Left ventricle myocardium superior (tissue), 1 donor: ENCODE measurements around the gene SFTPD. TPM values are rescaled to one million over a fixed set of nuclear protein-coding genes. Genes with fewer than 3 reads are reported as not detected.

ENCODE experiments used
- ATAC-seq: fragments of 200-7000 bp; cut with Tn5 transposase; one replicate; pipeline ENCODE4 v1.9.1; 2020; ENCODE audit warnings: mild to moderate bottlenecking, moderate library complexity
- DNase-seq: peaks from one replicate; pipeline ENCODE4 v3.0.0-alpha.2; 2020
- intact Hi-C: fragments of 100-400 bp; cut with micrococcal nuclease; formaldehyde crosslinking; loops from one replicate; pipeline ENCODE4 v1.11.0; 2022
- total RNA-seq: library from RNA; stranded (reverse); fragmentation: NEBNext Ultra II Directional; extraction: Animal tissue kit (Norgen Biotek cat#: 25700); gene quantifications from one replicate; pipeline ENCODE4 v1.2.1, GENCODE V29; 2021
- donor health status: DM: no; HTN: yes; CAD: no; lungs with severe emphysema.

The SFTPD gene
- total RNA-seq, 1 donor from 2014 or later: 0.69 TPM

DNA sequence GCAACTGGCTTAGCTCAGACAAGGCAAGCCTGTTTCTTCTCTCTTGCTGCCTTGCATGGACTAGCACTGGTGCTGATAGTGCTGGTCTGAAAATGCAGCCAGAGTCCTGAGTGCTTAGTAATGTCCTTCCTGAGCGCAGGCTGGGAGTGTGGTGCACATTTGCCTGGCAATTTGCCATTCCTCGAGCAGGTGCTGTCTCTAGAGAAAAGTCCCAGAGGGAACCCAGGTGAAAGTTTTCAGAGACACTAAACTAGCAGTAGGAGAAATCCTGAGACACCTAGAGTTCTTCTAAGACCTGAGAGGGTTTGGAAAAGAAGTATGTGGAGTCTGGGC, 1.9 kb downstream of the SFTPD start:
- peak; percentile 50 for ATAC-seq
- intact Hi-C loops: no loop called here
- no peak for DNase-seq

DNA sequence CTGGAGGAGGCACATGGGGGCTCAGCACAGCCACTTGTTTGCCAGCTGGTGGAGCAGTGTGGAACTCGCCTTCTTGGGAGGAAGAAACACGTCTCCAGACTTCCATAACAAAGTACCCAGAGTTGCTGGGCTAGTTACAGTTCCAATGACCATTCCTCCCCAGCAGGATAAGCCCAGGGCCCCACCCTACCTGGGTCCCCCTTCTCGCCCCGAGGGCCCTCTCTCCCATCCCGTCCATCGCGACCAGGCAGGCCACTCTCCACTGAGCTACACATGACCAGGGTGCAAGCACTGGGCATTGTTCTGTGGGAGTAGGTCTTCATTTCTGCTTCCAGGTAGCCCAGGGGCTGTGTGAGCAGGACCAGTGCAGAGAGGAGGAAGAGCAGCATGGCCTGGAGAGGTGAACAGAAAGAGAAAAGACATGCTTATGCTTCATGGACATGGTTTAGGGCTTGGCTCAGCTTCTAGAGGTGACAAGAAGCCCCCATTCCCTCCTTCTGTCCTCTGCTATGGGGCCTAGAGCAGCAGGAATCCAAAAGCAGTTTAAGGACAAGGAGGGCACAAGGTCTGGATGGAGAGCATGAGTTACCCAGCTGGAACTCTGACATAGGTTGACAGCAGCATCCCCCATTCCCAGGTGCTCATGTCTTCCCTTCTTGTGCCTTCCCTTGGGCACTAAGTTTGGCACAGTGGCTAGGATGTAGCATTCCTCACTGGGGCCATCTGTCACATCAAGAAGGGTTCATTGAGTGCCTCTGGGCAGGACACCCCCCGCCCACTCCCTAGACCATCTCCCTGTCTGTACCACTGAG, 2.4 kb downstream of the SFTPD start:
- DNase-seq (no peak), ATAC-seq (no peak)
- intact Hi-C loops: no loop called here

DNA sequence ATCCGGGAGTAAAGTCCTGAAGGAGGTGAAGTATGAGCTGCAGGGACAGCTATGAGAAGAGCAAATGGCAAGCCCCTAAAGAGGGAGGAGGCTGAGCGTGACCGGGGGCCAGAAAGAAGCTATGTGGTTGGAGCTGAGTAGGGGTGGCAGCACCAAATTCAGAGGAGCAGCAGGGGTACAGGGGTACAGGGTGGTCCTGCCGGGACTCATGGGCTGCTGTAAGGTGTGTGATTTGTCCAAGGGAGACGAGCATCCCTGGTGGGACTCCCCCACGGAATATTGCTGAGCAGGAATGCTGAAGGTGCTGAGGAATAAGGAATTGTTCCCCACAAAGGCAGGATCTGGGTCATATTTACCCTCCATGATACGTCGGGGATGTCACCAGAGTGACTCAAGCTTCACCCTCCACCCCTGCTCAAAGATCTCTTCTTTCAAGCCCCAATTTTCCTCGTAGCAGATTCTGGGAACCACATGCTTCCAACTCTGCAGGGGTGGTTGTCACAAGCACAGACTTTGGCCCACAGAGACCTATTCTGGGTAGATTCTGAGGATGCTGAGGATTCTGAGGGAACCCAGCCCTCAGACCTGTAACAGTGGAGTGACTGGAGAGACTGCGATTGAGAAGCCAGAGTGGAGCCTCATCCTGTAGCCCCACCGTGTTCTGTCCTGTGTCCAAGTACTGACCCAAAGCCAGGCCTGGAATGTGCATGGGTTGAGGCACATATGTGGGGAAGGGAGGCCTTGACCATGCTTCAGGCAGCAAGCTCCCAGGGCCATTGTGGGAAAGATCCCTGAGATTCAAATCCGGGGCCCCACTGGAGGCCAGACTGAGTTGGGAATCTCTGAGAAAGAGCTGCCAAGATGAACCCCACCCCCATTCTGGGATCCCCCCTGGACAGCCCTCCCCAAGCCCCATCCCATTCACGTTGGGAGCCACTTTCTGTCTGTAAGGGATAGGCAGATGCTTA, 4.2 kb downstream of the SFTPD start:
- intact Hi-C loops: no loop called here
- DNase-seq: no peak
- ATAC-seq: no peak

DNA sequence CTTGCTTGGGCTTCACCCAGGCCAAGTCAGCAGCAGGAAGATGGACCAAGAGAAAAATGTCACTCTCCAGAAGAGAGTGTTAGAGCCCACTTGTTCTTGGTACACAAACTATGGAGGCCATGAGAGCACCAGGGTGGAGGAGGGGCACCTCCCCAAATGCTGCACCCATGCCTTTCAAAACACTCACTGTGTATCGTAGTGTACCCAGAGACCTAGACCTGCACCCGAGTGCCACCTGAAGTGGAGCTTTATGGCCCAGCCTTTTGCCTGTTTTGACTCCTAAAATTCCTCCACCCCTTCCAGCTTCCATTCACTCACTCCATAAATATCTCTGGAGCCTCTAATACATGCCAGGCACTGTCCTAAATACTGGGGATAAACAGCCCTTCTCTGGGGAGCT, 5.0 kb downstream of the SFTPD start:
- intact Hi-C loops: no loop called here
- ATAC-seq: no peak
- DNase-seq: no peak

DNA sequence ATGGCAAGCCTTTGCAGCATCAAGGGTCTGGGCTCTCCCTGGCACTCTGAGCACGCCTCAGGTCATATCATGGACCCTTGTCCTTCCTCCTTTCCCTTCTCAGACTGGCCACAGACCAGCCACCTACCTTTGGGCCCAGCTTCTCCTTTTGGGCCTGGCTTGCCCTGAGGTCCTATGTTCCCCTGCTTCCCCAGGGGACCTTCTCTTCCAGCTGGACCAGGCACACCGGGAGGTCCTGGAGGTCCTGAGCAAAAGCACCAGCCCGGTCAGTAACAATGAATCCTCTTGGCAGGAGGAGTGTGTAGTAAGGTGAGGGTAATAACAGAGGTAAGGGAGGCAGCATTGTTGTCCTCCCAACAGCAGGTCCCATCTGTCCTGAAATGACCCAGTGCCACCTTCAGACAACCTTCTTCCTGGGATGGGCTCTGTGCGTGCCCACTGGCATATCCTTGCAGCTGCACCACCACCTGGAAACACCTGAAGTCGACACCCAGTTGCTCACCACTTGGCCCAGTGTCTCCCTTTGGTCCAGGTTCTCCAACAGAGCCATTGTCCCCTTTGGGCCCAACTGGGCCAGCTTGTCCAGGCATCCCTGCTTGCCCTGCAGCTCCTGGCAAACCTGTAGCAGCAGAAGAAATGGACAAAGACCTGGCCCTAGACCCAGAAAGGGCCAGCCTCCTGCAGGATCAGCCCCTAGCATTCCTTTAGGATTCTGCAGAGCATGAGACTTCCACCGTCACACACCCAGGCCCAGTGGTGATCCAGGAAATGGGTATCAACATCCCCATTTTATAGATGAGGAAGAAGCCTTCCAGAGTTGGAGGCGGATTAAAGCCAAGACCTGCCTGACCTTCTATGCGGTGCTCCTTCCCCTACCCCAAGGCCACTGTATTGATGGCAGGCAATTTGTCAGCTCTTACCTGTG, 6.4 kb downstream of the SFTPD start:
- intact Hi-C loops: no loop called here
- no peak for DNase-seq
- ATAC-seq: no peak

DNA sequence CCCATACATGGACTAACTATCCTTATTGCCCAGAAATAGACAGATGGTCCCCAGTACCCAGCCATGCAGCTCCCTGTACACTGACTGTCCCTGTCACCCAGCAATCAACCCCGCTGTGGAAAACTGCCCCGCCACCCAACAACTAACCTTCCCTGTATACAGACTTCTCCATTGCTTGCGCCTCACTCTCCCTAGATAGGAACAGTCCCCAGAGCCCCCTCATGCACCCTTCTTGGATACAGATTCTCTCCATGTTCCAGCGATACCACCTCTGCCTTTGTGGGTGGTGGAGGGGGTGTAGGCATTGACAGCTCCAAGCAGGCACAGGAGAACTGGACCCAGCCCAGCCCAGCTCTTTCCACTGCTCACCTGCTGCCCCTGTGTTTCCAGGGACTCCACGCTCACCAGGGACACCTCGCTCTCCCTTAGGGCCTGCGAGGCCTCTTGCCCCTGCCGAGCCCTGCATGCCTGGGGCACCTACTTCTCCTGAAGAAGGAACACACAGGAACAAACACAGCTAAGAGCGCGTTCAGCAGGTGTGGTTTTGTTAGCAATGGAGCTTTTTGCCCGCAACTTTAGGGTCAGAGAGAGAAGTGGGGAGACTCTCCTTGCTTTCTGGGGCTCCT, 7.2 kb downstream of the SFTPD start:
- no peak for ATAC-seq
- DNase-seq: no peak
- intact Hi-C loops: no loop called here

DNA sequence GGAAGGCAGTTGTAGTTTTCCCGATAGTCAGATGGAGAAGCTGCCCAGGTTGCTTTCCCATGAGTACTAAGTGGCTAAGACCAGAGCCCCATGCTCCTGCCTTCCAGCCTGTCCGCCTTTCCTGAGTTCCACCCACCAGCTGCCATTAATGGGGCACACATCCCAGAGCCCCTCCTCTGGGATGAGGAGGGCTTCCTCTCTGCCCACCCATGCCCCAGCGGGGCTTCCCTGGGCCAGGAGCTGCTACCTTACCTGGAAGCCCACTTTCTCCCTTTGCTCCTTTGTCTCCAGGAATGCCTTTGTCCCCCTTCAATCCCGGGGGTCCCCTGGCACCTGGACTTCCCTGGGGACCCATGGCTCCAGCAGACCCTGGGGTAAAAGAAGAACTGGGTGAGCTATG, 7.8 kb downstream of the SFTPD start:
- intact Hi-C loops: no loop called here
- no peak for ATAC-seq

DNA sequence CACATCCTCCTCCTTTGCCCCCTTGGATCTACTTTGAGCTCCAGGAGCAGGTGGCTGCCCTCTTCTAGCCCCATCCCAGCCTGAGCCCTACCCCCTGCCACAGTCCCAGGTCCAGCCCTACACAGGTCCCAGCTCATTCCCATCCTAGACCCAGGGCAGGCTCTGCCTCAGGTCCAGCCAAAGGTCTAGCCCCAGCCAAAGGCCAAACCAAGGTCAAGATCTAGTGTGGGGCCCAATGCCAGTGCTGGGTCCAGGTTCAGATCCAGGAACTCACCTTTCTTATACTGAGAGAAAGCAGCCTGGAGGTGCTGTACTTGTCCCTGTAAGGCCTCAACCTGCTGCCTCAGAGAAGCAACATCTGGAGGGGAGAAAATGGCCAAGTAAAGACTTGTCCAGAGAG, 8.5 kb downstream of the SFTPD start:
- intact Hi-C loops: no loop called here
- no peak for DNase-seq
- no peak for ATAC-seq

More for the DNA sequence above, 7.8 kb downstream of the SFTPD start:
- DNase-seq: no peak

- DNase-seq: no peak
- ATAC-seq: no peak
- intact Hi-C loops: no loop called here
Measured at GRCh38 chr10:79939969-79940368, 8.9 kb downstream of the SFTPD start.

DNA sequence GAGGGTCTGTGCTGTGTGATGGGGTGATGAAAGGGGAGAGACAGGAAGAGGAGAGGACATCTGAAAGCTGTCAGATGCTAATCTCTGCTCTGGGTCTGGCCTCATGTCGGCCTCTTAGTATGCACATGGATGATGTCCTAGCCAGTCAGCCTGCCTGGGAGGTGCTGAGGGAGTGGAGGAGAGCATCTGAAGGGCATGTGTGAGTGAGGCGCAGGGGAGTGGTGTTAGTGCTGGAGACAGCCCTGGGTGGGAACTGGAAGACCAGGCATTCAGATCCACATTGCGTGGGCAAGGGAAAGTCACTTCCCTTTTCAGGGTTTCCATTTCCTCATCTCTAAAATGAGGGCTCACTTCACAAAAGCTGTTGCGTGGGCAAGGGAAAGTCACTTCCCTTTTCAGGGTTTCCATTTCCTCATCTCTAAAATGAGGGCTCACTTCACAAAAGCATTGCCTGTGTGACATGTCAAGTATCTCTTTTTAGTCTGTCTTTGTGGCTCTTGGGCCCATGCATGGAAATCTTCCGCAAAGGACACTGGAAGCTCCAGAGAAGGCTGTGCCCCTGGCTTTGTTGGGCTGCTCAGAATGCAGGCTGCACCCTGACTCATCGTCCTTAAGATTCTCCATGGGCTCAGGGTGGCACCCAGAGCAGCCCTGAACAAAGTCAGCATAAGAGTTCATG, 10.0 kb downstream of the SFTPD start:
- DNase-seq (peak; percentile 38), ATAC-seq (peak; percentile 79)
- intact Hi-C loops: no loop called here

DNA sequence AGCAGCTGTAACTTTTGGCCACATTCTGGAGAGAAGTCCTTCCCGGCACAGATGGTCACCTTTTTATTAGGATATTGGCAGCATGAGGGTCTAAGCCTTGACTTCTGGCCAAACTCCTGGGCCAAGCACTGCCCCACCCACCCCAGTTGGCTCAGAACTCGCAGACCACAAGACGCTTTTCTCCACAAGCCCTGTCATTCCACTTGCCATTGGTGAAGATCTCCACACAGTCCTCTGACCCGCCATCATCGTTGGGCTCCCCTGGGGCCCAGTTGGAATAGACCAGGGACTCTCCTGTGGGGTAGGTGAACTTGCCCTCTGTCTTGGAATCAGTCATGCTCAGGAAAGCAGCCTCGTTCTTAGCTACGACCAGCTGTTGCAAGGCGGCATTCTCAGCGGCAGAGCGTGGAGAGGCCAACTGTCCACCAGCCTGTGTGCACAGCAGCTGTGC, 11.2 kb downstream of the SFTPD start:
- intact Hi-C loops: no loop called here
- ATAC-seq (no peak), DNase-seq (no peak)

DNA sequence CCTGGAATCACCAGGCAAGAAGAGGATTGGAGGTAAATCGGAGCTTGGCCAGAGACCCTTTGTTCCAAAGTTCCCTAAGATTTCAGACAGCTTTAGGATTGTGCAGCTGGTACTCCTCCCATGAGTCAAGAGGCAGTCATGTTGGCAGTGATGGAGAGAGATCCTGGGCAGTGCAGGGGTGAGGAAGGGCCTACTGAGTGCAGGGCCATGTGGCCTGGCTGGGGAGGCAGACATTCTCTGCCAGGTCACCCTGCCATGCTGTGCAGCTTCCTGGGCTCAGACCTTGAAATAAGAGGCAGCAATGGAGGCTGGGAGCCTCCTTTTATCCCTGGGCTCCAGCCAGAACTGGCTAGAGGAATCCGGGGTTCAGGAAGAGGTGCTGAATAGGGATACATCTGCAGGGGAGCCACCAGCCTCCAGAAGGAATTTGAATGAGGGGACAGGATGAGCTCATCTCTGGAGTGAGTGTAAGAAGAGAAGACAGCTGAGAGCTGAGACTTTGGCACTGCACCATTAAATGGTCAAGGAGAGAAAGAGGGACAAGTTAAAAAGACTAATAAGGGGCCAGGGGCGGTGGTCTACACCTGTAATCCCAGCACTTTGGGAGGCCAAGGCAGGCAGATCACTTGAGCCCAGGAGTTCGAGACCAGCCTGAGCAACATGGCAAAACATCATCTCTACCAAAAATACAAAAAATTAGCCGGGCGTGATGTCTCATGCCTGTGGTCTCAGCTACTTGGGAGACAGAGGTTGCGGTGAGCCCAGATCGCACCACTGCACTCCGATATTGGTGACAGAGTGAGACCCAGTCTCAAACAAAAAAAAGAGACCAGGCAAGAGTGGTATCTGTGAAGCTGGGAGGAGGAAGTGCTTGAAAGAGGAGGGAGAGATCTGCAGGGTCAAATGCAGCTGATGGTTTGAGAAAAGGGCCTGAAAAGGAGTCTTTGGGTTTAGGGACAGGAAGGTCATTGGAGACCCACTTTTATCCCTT, 12.0 kb downstream of the SFTPD start:
- ATAC-seq (no peak), DNase-seq (no peak)
- intact Hi-C loops: no loop called here

GRCh38 chr10:79933961-79934360, 14.9 kb downstream of the SFTPD start:
- no peak for ATAC-seq
- DNase-seq: no peak
- intact Hi-C loops: no loop called here

- intact Hi-C loops: no loop called here
- ATAC-seq: no peak
- DNase-seq: no peak
Measured at GRCh38 chr10:79932841-79933379, 16.0 kb downstream of the SFTPD start.

GRCh38 chr10:79932307-79932706, 16.6 kb downstream of the SFTPD start:
- DNase-seq (no peak), ATAC-seq (no peak)
- intact Hi-C loops: no loop called here

DNA sequence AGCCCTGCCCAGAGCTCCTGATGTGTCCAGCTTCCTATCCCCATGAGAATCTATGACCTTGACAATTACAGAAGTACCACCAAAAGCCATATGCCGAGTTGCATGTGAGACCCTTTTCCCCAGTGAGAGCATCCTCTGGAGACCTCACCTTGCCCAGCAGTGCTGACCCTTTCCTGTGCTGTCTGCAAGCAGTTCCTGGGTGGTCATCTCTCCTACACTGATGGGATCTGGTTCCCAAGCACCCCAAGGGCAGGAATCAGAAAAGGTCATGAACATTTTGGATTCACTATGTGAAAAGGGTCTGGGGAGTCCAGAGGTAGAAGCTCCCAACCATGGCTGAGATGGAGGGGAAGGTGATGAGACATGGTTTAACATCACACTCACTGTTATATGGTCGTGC, 18.2 kb downstream of the SFTPD start:
- ATAC-seq: no peak
- intact Hi-C loops: no loop called here

GRCh38 chr10:79930267-79930666, 18.6 kb downstream of the SFTPD start:
- ATAC-seq (no peak), DNase-seq (no peak)
- intact Hi-C loops: no loop called here

More for the DNA sequence above, 18.2 kb downstream of the SFTPD start:
- no peak for DNase-seq
